ENCODE measurements around the gene AASDH. TPM values are rescaled to one million over a fixed set of nuclear protein-coding genes. Genes with fewer than 3 reads are reported as not detected.

AASDH gene
- total RNA-seq, 1 experiment from 2014 or later = 8.5 TPM

DNA sequence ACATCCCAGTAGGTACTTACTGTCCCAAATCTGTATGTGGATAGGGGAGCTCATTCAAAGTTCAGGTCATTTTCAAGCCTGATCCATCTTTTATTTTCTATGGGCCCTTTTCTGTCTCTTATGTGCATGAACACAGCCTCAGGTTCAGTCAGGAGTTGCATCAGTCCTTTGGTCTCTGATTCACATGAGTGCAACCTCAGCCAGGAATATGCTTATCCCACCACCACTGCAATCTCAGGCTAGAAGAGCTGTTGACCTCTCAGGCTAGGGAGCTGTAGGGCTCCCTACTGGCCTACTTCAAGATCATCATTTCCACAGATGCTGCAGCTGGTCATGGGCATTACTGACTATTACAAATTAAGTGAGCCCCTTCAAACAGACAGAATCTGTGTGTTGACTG lies 27.2 kb downstream of the AASDH start:
- intact Hi-C loops (cut with micrococcal nuclease; ENCODE audit: unreplicated experiment) = no loop called here
- H3K36me3 Mint-ChIP-seq (ENCODE audit: insufficient read depth, unreplicated experiment) = no peaks in the 10 kb centered on the region
- no peak for DNase-seq
- H3K4me3 Mint-ChIP-seq (ENCODE audit: low read depth, unreplicated experiment) = no peak overlapping the region
- H3K27me3 Mint-ChIP-seq (ENCODE audit: unreplicated experiment) = no peaks in the 10 kb centered on the region
- no TSS peak for BruUV-seq (replicated peaks)
- TF ChIP-seq, protein P1, sequence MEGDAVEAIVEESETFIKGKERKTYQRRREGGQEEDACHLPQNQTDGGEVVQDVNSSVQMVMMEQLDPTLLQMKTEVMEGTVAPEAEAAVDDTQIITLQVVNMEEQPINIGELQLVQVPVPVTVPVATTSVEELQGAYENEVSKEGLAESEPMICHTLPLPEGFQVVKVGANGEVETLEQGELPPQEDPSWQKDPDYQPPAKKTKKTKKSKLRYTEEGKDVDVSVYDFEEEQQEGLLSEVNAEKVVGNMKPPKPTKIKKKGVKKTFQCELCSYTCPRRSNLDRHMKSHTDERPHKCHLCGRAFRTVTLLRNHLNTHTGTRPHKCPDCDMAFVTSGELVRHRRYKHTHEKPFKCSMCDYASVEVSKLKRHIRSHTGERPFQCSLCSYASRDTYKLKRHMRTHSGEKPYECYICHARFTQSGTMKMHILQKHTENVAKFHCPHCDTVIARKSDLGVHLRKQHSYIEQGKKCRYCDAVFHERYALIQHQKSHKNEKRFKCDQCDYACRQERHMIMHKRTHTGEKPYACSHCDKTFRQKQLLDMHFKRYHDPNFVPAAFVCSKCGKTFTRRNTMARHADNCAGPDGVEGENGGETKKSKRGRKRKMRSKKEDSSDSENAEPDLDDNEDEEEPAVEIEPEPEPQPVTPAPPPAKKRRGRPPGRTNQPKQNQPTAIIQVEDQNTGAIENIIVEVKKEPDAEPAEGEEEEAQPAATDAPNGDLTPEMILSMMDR (IDR thresholded peaks at IDR 0.05; ENCODE audit: unreplicated experiment) = no peak
- H3K27ac Mint-ChIP-seq (ENCODE audit: unreplicated experiment) = no peak overlapping the region
- CTCF ChIA-PET = no interaction called here
- H3K9me3 Mint-ChIP-seq (ENCODE audit: low read depth, unreplicated experiment) = peaks cover 3% of the 10 kb centered on the region
- no peaks in the 10 kb centered on the region for H3K4me1 Mint-ChIP-seq (ENCODE audit: low read depth, unreplicated experiment)

GRCh38 chr4:56356650-56357049 lies 30.6 kb downstream of the AASDH start:
- H3K4me1 Mint-ChIP-seq (ENCODE audit: low read depth, unreplicated experiment) = no peaks in the 10 kb centered on the region
- no peaks in the 10 kb centered on the region for H3K27me3 Mint-ChIP-seq (ENCODE audit: unreplicated experiment)
- no TSS peak for BruUV-seq (replicated peaks)
- DNase-seq = no peak
- TF ChIP-seq, protein P1 (IDR thresholded peaks at IDR 0.05; ENCODE audit: unreplicated experiment) = no peak
- H3K4me3 Mint-ChIP-seq (ENCODE audit: low read depth, unreplicated experiment) = no peak overlapping the region
- no peaks in the 10 kb centered on the region for H3K9me3 Mint-ChIP-seq (ENCODE audit: low read depth, unreplicated experiment)
- CTCF ChIA-PET = no interaction called here
- intact Hi-C loops (cut with micrococcal nuclease; ENCODE audit: unreplicated experiment) = no loop called here
- H3K36me3 Mint-ChIP-seq (ENCODE audit: insufficient read depth, unreplicated experiment) = no peaks in the 10 kb centered on the region
- no peak overlapping the region for H3K27ac Mint-ChIP-seq (ENCODE audit: unreplicated experiment)

DNA sequence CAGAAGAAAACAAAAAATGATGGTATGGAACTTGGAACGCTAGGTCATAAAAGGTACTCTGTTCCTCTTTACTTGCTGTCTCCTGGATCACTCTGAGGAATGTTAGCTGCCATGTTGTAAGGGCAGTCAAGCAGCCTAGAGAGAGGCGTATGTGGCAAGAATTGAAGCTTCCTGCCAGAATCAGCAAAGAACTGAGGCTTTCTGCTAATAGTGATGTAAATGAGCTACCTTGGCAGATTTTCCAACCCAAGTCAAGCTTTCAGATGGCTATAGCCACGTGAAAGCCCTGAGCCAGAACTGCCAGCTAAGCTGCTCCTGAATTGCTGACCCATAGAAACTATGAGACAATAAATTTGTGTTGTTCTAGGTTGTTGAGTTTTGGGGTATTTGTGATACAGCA lies 38.7 kb downstream of the AASDH start:
- TF ChIP-seq, protein P1 (IDR thresholded peaks at IDR 0.05; ENCODE audit: unreplicated experiment) = no peak
- Mint-ChIP-seq H3K36me3 (ENCODE audit: insufficient read depth, unreplicated experiment) (no peaks in the 10 kb centered on the region), H3K27ac (ENCODE audit: unreplicated experiment) (no peak overlapping the region), H3K4me1 (ENCODE audit: low read depth, unreplicated experiment) (no peaks in the 10 kb centered on the region), H3K4me3 (ENCODE audit: low read depth, unreplicated experiment) (no peak overlapping the region), H3K27me3 (ENCODE audit: unreplicated experiment) (no peaks in the 10 kb centered on the region), H3K9me3 (ENCODE audit: low read depth, unreplicated experiment) (no peaks in the 10 kb centered on the region)
- intact Hi-C loops (cut with micrococcal nuclease; ENCODE audit: unreplicated experiment) = no loop called here
- BruUV-seq (replicated peaks) = no TSS peak
- CTCF ChIA-PET = no interaction called here
- DNase-seq = no peak

- Mint-ChIP-seq H3K36me3 (ENCODE audit: insufficient read depth, unreplicated experiment) (no peaks in the 10 kb centered on the region), H3K9me3 (ENCODE audit: low read depth, unreplicated experiment) (no peaks in the 10 kb centered on the region), H3K4me3 (ENCODE audit: low read depth, unreplicated experiment) (no peak overlapping the region), H3K27me3 (ENCODE audit: unreplicated experiment) (no peaks in the 10 kb centered on the region), H3K27ac (ENCODE audit: unreplicated experiment) (no peak overlapping the region), H3K4me1 (ENCODE audit: low read depth, unreplicated experiment) (no peaks in the 10 kb centered on the region)
- CTCF ChIA-PET = no interaction called here
- TF ChIP-seq, protein P1 (IDR thresholded peaks at IDR 0.05; ENCODE audit: unreplicated experiment) = no peak
- no peak for DNase-seq
- intact Hi-C loops (cut with micrococcal nuclease; ENCODE audit: unreplicated experiment) = no loop called here
- no TSS peak for BruUV-seq (replicated peaks)
Observed at GRCh38 chr4:56345458-56345857, 41.8 kb downstream of the AASDH start.

GRCh38 chr4:56342746-56343145 lies 44.5 kb downstream of the AASDH start:
- Mint-ChIP-seq H3K27ac (ENCODE audit: unreplicated experiment) (no peak overlapping the region), H3K9me3 (ENCODE audit: low read depth, unreplicated experiment) (no peaks in the 10 kb centered on the region), H3K4me1 (ENCODE audit: low read depth, unreplicated experiment) (no peaks in the 10 kb centered on the region), H3K4me3 (ENCODE audit: low read depth, unreplicated experiment) (no peak overlapping the region), H3K27me3 (ENCODE audit: unreplicated experiment) (no peaks in the 10 kb centered on the region), H3K36me3 (ENCODE audit: insufficient read depth, unreplicated experiment) (peaks cover 4% of the 10 kb centered on the region)
- intact Hi-C loops (cut with micrococcal nuclease; ENCODE audit: unreplicated experiment) = no loop called here
- TF ChIP-seq, protein P1 (IDR thresholded peaks at IDR 0.05; ENCODE audit: unreplicated experiment) = no peak
- CTCF ChIA-PET = no interaction called here
- no TSS peak for BruUV-seq (replicated peaks)
- DNase-seq = no peak

Measured in Calu3 (cell line).